PFSK-1 (cell line): ENCODE data around the gene GGA3.

Experiments used
- FOXP2 ChIP-seq: optimal IDR thresholded peaks from 2 replicates; pipeline ENCODE3; 2011; ENCODE audit warnings: borderline replicate concordance, control low read depth, inconsistent platforms; ENCODE audit not compliant: insufficient read depth; ENCODE audit errors: extremely low read length, extremely low read depth
- POLR2AphosphoS5 ChIP-seq: IDR thresholded peaks from 2 replicates; pipeline ENCODE4 v1.6.1; 2012; ENCODE audit warnings: low read depth, mild to moderate bottlenecking, control low read depth, low read length, moderate library complexity
- SIN3A ChIP-seq: IDR thresholded peaks from 2 replicates; pipeline ENCODE4 v1.6.1; 2012; ENCODE audit warnings: mild to moderate bottlenecking, low read length, moderate library complexity, borderline replicate concordance; ENCODE audit not compliant: insufficient read depth
- TAF1 ChIP-seq: IDR thresholded peaks from 2 replicates; pipeline ENCODE4 v1.6.1; 2012; ENCODE audit warnings: low read length, control low read depth, borderline replicate concordance; ENCODE audit not compliant: insufficient read depth
- TF ChIP-seq, protein P1 (sequence below), 2 experiments: IDR thresholded peaks; 2 replicates each; pipeline versions ENCODE4 v1.6.1 to v1.8.0; 2011 to 2012; ENCODE audit warnings: low read depth in 2 of 2, low read length in 2 of 2, control low read depth in 1 of 2, inconsistent platforms in 1 of 2, mild to moderate bottlenecking in 1 of 2, moderate library complexity in 1 of 2; ENCODE audit not compliant: insufficient read depth in 1 of 2

The GGA3 gene

DNA sequence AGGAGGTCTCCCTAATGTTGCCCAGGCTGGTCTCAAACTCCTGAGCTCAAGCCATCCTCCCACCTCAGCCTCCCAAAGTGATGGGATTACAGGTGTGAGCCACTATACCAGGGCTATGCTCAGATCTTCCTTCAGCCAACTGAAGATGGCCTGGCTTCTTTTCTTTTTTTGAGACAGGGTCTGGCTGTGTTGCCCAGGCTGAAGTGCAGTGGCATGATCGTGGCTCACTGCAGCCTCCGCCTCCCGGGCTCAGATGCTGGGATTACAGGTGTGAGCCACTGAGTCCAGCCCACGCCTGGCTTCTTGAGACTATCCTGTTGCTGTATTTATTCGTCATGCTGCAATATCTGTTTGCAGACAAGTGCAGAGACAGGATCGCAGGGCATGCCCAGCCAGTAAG, 23.7 kb upstream of the GGA3 start:
- no peak for TF ChIP-seq SIN3A
- TF ChIP-seq POLR2AphosphoS5: no peak
- TF ChIP-seq, protein P1, sequence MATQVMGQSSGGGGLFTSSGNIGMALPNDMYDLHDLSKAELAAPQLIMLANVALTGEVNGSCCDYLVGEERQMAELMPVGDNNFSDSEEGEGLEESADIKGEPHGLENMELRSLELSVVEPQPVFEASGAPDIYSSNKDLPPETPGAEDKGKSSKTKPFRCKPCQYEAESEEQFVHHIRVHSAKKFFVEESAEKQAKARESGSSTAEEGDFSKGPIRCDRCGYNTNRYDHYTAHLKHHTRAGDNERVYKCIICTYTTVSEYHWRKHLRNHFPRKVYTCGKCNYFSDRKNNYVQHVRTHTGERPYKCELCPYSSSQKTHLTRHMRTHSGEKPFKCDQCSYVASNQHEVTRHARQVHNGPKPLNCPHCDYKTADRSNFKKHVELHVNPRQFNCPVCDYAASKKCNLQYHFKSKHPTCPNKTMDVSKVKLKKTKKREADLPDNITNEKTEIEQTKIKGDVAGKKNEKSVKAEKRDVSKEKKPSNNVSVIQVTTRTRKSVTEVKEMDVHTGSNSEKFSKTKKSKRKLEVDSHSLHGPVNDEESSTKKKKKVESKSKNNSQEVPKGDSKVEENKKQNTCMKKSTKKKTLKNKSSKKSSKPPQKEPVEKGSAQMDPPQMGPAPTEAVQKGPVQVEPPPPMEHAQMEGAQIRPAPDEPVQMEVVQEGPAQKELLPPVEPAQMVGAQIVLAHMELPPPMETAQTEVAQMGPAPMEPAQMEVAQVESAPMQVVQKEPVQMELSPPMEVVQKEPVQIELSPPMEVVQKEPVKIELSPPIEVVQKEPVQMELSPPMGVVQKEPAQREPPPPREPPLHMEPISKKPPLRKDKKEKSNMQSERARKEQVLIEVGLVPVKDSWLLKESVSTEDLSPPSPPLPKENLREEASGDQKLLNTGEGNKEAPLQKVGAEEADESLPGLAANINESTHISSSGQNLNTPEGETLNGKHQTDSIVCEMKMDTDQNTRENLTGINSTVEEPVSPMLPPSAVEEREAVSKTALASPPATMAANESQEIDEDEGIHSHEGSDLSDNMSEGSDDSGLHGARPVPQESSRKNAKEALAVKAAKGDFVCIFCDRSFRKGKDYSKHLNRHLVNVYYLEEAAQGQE (IDR thresholded peaks at IDR 0.05; ENCODE audit: insufficient read depth in 1 of 2, low read depth in 2 of 2, low read length in 2 of 2): no peak
- no peak for TF ChIP-seq TAF1
- TF ChIP-seq FOXP2: no peak

DNA sequence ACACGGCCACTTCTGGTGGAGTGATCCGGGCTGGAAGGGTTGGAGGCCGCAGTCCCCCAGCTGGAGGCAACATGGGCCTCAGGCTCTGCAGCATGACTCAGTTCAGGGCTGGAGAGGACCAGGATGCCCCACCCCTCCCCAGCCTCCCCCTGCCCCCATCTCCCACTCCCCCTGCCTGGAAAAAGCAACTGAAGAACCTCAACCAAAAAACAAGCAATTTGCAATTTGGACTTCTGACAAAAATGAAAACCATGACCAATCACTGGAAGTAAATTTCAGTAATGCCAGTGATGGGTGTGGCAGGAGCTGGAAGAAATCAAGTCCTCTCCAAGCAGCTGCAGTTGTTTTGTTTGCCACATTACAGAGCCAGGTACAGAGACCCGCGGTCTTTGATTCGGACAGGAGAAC, 16.3 kb upstream of the GGA3 start:
- TF ChIP-seq POLR2AphosphoS5 (no peak), FOXP2 (no peak), TAF1 (no peak), SIN3A (no peak)
- TF ChIP-seq, protein P1 (IDR thresholded peaks at IDR 0.05; ENCODE audit: insufficient read depth in 1 of 2, low read depth in 2 of 2, low read length in 2 of 2): no peak

DNA sequence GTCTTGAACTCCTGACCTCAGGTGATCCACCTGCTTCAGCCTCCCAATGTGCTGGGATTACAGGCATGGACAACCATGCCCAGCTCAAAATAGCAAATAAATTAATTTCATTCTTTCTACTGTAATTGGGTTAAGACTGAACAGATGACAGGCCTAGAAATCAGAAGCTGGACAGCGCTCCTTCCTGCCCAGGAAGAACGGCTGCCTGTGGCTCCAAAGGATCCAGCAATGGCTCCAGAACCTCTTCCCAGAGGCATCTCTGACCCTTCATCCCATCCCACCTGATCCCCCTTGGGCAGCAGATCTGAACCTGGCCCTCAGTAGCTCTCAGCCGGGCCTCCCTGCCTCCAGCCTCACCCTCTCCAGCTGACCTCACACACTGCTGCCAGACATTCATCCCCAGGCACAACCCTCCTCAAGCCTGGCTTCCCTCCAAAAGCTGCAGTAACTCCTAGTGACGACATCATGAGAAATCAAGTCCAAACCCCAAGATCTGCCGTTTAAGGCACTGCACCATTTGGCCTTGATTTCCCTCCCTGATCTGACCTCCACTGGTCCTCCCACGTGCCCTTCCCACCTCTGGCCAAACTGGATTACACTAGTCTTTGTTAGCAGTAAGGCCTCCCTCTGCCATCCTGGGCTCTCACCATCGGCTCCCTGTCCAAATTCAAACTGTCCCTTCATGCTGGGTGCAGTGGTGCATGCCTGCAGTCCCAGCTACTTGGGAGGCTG, 12.7 kb upstream of the GGA3 start:
- no peak for TF ChIP-seq POLR2AphosphoS5
- no peak for TF ChIP-seq SIN3A
- TF ChIP-seq TAF1: no peak
- TF ChIP-seq, protein P1 (IDR thresholded peaks at IDR 0.05; ENCODE audit: insufficient read depth in 1 of 2, low read depth in 2 of 2, low read length in 2 of 2): peak; percentile 82 to 89
- TF ChIP-seq FOXP2: no peak

DNA sequence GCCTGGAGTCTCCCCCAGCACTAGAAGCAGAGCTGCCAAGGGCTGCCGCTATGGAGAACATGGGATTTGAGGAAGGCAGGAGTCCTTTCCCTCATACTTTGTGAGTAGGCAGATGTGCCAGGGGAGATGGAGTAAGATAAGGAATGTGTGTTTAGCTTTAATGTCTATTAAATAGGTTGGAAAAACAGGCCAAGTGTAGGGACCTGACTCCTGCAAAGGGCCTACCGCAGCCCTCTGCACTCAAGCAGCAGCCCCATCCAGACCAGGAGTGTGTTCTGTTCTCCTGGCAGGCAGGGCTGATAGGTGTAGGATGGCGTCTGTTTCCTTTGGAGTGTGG, 11.4 kb upstream of the GGA3 start:
- TF ChIP-seq SIN3A: no peak
- TF ChIP-seq, protein P1 (IDR thresholded peaks at IDR 0.05; ENCODE audit: insufficient read depth in 1 of 2, low read depth in 2 of 2, low read length in 2 of 2): no peak
- TF ChIP-seq FOXP2: no peak
- no peak for TF ChIP-seq POLR2AphosphoS5
- no peak for TF ChIP-seq TAF1
